GM12801 (cell line): ENCODE results near the gene UBAP1L.

Experiments used
- TF ChIP-seq, protein P1 (sequence below): IDR thresholded peaks from one replicate; pipeline ENCODE4 v1.5.1; 2011; ENCODE audit warnings: control low read depth; ENCODE audit not compliant: insufficient read length; ENCODE audit errors: extremely low read depth

Gene UBAP1L

DNA sequence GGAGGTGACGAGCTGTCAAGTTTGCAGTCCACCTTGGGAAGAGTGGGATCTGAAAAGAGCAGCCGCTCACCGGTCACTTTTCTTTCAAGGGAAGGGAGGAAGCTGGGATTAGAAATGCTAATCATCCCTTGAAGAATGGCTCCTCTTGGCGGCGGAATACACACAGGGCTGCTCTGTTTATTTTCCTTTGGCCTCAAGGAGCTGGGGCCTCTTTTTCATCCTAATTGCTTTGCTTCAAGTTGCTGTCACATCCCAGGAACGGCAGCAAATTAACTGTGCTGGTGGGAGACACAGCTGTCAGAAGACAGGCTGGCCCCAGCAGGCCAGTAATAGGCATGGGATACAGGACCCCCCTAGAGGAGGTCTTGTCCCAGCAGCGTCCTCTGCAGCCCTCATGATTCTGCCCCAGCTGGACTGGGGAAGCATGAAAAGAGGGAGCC, 31.7 kb downstream of the UBAP1L start:
- TF ChIP-seq, protein P1, sequence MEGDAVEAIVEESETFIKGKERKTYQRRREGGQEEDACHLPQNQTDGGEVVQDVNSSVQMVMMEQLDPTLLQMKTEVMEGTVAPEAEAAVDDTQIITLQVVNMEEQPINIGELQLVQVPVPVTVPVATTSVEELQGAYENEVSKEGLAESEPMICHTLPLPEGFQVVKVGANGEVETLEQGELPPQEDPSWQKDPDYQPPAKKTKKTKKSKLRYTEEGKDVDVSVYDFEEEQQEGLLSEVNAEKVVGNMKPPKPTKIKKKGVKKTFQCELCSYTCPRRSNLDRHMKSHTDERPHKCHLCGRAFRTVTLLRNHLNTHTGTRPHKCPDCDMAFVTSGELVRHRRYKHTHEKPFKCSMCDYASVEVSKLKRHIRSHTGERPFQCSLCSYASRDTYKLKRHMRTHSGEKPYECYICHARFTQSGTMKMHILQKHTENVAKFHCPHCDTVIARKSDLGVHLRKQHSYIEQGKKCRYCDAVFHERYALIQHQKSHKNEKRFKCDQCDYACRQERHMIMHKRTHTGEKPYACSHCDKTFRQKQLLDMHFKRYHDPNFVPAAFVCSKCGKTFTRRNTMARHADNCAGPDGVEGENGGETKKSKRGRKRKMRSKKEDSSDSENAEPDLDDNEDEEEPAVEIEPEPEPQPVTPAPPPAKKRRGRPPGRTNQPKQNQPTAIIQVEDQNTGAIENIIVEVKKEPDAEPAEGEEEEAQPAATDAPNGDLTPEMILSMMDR = no peak

DNA sequence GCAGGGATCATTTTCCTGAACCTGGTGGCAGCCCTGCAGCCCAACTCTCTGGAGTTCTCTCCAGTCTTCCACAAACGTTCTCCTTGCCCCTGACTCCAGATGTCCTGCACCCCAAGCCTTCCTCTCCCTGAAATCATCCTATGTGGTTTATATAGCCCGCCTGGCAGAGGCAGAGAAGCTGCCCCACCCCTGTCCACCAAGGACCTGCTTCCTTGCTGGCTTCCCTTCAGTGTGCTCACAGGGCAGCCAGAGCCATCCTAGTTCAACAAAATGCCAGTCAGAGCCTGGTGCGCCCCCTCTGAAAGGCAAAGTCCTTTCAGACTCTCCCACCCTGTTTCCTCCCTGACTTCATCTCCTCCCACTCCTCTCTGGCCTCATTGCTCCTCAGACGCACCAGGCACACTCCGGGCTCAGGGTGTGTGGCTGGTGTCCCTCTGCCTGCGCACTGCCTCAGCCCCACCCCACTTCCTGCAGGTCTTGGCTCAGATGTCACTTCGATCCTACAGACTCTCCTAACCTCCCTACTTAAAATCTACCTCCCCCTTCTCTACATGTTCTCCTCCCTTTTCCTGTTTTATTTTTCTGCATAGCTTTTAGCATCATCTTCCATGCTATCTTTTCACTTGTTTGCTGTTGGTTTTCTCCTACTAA, 32.6 kb downstream of the UBAP1L start:
- TF ChIP-seq, protein P1 = no peak

DNA sequence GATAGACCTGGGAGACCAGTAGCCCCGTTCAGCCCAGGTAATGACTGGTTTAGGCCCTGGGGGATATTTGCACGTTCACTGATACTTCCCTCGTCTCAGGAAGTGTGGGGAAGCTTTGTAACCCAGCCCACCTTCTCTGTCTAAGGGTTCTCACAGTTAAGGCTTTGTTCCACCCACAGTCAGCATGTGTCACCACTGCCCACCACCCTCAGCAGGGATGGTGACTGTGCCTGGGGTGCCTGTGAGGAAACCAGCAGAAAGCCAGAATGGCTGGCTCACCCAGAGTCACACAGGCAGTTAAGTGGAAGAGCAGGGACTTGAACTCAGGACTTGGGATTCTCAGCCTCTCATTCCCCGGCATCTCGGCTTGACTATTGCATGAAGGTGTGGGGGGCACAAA, 33.2 kb downstream of the UBAP1L start:
- TF ChIP-seq, protein P1 = no peak

DNA sequence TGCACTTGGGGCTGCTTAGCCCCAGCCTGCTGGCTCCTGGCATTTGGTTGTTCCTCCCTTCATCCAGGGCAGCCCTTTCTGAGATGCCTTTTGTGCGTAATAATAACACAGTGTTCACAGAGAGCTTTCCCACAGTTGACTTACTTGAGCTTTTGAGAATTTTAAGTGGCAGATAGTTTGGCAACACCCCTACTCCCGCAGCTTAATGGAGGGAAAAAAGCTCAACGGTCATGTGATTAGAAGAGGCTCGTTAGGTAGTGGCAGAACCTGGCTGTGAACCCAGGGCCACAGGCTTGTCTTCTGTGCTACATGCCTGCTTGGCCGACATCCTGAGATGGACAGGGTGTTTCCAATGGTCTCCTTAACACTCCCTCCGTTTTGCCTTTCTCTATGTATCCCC, 33.7 kb downstream of the UBAP1L start:
- TF ChIP-seq, protein P1 = no peak

DNA sequence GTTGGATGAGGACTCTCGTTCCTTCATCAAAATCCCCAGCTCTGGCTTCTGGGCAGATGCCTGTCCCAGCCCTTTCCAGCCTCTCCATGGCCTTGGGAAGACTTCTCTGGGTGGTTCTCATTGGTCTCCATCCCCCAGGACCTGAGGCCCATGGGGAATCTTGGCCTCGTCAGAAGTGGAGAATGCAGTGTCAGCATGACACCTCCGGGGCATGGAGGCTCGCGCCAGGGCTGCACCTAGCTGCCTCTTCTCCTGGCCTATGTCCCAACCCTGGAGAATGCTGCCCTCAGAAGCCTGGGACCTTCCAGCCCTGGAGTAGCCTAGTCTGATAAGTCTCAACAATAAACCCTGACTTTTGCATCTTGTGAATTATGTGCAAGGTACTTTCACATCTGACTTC, 35.4 kb downstream of the UBAP1L start:
- TF ChIP-seq, protein P1 = no peak

DNA sequence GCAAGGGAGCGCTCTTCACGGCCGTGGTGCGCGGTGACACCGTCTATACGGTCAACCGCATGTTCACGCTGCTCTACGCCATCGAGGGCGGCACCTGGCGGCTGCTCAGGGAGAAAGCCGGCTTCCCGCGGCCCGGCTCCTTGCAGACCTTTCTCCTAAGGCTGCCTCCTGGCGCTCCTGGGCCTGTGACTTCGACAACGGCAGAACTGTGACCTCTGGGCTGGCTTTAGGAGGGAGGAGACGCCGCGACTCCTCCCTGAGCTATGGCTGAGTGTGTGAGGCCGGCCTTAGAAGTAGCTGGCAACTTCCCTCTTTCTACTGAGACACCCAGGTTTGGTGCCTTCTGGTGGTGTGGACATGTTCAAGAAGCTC, 37.0 kb downstream of the UBAP1L start:
- TF ChIP-seq, protein P1 = no peak

DNA sequence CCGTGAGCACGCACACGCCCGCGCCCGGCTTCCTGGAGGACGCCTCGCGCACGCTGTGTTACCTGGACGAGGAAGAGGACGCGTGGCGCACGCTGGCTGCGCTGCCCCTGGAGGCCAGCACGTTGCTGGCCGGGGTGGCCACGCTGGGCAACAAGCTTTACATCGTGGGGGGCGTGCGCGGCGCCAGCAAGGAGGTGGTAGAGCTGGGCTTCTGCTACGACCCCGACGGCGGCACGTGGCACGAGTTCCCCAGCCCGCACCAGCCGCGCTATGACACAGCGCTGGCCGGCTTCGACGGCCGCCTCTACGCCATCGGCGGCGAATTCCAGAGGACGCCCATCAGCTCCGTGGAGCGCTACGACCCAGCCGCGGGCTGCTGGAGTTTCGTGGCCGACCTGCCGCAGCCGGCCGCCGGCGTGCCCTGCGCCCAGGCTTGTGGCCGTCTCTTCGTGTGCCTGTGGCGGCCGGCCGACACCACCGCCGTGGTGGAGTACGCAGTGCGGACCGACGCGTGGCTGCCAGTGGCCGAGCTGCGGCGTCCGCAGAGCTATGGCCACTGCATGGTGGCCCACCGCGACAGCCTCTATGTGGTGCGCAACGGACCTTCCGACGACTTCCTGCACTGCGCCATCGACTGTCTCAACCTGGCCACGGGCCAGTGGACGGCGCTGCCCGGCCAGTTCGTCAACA, 37.6 kb downstream of the UBAP1L start:
- TF ChIP-seq, protein P1 = no peak
